GM18870 (cell line): ENCODE measurements around the gene ADI1.

Experiments
- ATAC-seq: cut with Tn5 transposase; IDR thresholded peaks from one replicate; pipeline ENCODE4 v1.9.1; 2021; ENCODE audit warnings: moderate library complexity; ENCODE audit not compliant: unreplicated experiment

ADI1 gene

DNA sequence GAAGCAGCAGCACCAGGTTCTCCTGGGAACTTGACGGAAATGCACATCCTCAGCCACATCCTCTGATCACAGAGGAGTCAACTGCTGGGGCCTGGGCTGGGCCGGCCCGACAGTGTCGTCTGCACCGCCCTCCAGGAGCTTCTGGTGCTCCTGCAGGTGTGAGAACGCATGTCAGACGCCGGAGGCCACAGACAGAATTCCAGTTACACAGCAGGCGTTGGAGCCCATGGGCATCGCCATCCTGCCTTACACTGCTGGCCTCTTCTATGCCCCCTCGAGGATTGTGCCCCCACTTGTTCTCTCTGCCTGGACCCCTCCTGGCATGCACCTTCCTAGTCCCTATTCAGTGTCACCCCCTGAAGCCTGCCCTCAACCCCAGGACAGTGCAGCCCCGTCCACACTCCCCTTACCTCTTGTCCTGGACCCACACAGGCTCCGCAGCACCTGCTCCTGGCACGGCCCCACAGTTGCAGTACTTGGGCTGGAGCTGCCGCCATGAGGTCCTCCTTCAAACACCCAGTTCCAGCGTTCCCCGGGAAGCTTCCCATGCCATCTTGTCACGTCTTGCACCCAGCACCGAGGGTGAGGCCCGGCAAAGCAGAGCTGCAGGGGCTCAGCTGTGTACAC, 37.5 kb downstream of the ADI1 start:
- no peak for ATAC-seq

GRCh38 chr2:3481011-3481400, 38.3 kb downstream of the ADI1 start:
- no peak for ATAC-seq

DNA sequence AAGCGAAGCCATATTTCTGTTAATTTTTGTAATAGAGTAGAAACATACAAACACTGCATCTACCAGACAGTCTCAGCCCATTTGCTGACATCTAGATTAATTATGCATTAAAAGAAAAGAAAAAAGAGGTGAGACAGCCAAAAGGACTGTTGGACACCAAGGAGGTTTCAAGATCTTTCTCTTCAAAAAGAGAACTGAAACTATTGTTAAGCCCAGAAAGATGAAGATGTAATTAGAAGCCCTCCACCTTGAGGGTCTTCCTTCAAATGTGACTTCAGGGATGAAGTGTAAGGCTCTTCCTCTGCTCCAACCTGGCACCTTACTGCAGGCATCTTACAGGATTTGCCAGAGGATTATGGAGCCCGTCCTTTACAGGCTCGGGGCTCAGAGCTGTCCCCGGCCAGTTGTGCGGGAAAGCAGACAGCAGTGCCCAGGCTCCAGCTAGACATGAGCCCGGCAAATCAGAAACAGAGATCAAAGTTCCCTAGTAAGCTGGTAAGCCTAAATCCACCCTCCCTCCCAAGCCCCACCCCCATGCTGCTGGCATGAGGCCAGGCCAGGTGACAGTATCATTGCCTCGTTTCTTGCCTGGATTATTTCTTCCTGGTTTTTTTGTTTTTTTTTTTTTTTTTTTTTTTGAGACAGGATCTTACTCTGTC, 38.9 kb downstream of the ADI1 start:
- no peak for ATAC-seq

- ATAC-seq: no peak
Measured at GRCh38 chr2:3479430-3480320, 39.7 kb downstream of the ADI1 start.

DNA sequence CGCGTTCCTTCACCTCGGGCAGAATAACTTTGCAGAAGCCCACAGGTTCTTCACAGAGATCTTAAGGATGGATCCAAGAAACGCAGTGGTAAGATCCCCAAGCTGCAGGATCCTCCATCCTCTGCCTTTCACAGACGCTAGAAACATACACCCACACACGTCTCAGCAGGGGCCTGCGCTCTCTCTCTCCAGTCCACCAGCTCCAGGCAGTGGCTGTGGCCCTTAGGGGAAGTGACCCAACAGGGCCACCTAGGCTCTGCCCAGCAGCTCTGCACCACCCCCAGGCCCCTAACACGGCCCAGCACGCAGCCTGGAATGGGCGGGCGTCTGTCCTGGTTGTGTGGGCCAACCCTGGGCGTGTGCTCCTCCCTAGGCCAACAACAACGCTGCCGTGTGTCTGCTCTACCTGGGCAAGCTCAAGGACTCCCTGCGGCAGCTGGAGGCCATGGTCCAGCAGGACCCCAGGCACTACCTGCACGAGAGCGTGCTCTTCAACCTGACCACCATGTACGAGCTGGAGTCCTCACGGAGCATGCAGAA, 40.4 kb downstream of the ADI1 start:
- ATAC-seq: no peak

DNA sequence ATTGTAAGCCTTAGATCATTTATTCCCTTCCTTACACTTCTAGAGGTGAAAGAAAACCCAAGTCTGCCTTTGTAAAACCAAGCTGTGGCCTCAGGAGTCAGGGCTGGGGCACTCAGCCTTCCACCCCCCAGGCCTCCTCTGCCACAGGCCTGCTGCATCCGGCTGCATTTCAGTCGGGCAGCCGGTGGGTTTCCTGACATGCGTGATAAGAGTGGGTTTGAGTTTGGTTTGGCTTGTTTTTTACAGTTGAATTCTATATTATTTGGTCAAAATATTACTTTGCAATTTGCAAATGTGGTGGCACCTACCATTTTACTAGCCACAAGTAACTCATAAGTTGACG, 42.4 kb downstream of the ADI1 start:
- ATAC-seq: no peak

DNA sequence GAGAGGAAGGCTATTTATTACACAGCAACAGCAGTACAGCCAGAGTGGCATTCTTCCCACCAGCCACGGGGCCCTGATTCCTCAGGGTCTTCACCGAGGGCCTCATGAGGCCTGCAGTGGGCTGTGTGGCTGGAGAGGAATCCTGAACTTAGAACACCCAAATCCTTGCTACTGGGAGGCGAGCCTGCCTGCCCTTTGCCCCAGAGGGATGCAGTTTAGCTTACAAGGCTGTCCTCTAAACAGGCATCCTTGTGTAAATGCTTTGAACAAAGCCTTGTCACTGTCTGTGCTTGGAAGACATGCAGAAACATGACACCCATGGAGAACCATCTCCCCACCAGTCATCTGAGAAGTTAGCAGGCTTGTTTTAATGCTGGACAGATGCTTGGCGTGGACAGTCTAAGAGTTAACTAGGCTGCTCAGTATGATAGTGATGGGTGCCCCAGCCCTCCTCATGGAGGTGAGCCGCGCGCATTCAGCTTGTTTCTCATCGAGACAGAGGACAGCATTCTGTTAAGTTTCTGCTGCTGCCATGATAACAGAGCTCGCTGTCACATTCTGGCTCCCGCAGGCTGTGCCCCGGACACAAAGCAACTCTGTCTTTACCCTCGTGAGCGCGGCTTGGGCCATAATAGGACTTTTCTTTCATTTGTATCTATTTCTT, 42.9 kb downstream of the ADI1 start:
- ATAC-seq: no peak

GRCh38 chr2:3475771-3476170, 43.6 kb downstream of the ADI1 start:
- ATAC-seq: no peak

GRCh38 chr2:3472966-3473365, 46.4 kb downstream of the ADI1 start:
- no peak for ATAC-seq

GRCh38 chr2:3472296-3472695, 47.0 kb downstream of the ADI1 start:
- ATAC-seq: no peak

- no peak for ATAC-seq
Measured at GRCh38 chr2:3470856-3471737, 48.2 kb downstream of the ADI1 start.

DNA sequence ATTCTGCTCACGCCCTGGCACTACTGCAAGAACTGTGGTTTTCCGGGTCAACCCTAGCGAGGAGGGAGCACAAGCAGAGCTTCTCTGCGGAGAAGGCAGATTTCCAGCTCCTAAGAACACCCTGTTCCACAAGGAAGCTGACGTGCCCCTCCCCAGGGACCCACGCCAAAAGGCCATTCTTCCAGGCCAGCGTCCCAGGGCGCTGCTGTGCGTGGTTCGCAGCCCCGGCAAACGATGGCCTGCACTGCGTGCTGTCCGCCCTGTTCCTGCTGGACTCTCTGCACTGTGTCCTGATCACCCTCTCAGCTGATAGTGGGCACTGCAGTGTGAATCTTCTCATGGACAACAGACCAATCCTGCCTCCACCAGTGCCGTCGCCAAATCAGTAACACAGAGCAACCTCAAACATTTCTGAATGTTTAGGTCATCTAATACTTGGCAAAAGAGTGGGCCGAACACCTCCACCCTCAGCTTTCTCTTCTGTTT, 49.1 kb downstream of the ADI1 start:
- ATAC-seq: no peak

- ATAC-seq: no peak
Measured at GRCh38 chr2:3469486-3469885, 49.8 kb downstream of the ADI1 start.

- ATAC-seq: no peak
Measured at GRCh38 chr2:3468296-3468988, 50.9 kb downstream of the ADI1 start.

- no peak for ATAC-seq
Measured at GRCh38 chr2:3467654-3468053, 51.7 kb downstream of the ADI1 start.

DNA sequence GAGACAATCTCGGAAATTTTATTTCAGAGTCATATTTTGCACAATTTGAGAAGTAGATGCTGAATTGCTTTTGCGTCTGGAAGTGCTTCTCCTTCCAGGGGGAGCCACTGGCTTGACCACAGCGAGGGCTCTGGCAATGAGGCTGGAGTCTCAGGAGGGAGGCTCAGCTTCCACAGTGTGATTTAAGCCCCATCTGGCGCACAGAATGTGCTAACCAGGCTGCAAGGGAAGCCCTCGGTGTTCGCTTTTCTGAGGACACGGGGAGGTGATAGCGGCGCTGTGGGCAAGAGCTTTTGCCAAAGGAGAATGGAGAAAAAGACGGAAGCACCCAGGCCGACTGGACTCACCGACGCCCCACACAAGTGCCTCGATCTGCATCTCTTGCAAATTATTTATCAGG, 52.4 kb downstream of the ADI1 start:
- no peak for ATAC-seq

DNA sequence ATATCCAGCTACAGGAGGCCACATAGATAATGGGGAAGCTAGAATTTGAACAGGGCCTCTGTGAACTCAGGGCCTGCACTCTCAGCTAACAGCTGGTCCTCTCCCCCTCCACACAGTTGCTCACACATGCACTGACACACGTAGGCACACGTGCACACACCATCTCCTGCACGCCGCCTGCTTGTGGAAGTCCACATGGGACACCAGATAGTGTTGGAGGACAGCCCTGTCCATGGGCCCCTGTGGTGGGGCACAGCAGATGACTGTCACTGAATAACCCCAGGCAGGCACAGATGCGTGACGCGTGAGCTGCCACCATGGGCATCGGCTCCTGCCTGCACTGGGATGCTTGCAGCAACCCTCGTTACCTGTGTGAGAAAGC, 52.9 kb downstream of the ADI1 start:
- no peak for ATAC-seq

DNA sequence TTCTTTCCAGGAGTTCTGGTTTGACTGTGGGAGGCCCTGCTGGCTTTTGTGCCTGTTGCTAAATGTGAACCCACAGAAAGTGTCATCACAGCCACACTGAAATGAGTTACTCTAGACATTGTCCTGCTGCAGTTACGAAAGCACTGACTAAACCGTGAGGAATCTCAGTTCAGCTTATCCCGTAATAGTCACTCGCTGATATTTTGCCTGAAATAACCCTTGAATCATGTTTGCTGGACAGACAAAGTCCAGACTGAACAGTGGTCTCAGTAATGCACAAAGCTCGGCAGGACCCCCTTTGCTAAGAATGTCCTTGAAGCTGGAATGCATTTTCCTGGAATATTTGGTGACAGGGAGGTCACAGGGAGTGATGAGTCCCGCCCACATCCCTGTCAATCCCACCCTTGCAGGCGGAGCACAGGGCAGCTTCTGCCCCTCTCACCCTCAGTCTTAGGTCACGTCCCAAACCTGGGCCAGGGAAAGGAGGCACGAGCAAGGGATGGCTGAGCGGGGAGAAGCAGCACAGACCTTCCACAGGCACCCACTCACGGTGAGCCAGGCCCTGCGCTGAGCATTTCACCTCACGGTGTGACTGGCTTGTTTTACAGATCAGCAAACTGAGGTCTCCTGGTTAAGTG, 53.4 kb downstream of the ADI1 start:
- ATAC-seq: no peak

- ATAC-seq: no peak
Measured at GRCh38 chr2:3465328-3465727, 54.0 kb downstream of the ADI1 start.
